ENCODE results near the gene DNAH17.

Gene DNAH17

DNA sequence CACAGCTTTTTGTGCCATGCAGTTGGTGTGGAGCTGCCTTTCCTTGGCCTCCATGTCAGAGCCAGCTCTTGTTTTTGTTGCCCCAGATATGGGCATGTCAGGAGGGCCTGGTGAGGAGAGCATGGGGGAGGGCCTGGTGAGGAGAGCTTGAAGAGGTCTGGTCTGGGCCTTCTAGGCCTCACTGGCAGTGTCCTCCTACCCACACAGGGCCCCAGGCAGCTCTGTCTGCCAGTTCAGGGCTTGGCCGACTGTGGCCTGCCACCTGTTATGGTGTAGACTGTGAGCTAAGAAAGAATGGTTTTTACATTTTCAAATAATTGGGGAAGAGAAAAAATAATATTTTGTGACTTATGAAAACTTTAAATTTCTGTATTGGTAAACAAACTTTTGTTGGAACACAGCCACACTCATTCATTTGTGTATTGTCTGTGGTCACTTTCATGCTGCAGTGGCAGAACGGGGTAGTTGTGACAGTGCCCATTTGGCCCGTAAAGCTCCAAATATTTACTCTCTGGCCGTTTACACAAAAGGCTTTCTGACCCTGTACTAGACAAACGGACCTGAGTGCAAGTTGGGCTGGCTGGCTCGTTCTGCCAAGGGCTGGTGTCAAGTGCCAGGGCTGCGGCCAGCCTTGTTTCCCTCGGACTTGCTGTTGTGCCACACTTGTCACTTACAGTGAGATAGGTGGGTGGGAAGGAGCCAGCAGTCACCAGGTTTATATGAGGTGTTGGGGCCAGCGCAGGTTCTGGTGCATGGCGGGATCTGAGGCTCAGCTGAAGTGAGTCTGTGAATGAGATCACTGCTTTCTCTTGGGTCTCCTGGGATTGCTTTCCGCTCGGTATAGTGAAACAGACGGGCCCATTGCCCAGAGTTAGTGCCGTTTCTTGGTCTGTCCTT, 180.5 kb downstream of the DNAH17 start:
- H3K27ac ChIP-seq, result no peak overlapping the region
- TF ChIP-seq, protein P1, sequence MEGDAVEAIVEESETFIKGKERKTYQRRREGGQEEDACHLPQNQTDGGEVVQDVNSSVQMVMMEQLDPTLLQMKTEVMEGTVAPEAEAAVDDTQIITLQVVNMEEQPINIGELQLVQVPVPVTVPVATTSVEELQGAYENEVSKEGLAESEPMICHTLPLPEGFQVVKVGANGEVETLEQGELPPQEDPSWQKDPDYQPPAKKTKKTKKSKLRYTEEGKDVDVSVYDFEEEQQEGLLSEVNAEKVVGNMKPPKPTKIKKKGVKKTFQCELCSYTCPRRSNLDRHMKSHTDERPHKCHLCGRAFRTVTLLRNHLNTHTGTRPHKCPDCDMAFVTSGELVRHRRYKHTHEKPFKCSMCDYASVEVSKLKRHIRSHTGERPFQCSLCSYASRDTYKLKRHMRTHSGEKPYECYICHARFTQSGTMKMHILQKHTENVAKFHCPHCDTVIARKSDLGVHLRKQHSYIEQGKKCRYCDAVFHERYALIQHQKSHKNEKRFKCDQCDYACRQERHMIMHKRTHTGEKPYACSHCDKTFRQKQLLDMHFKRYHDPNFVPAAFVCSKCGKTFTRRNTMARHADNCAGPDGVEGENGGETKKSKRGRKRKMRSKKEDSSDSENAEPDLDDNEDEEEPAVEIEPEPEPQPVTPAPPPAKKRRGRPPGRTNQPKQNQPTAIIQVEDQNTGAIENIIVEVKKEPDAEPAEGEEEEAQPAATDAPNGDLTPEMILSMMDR (IDR thresholded peaks at IDR 0.05), result no peak
- no peak for TF ChIP-seq ZFX (IDR thresholded peaks at IDR 0.05; ENCODE audit: borderline replicate concordance)

DNA sequence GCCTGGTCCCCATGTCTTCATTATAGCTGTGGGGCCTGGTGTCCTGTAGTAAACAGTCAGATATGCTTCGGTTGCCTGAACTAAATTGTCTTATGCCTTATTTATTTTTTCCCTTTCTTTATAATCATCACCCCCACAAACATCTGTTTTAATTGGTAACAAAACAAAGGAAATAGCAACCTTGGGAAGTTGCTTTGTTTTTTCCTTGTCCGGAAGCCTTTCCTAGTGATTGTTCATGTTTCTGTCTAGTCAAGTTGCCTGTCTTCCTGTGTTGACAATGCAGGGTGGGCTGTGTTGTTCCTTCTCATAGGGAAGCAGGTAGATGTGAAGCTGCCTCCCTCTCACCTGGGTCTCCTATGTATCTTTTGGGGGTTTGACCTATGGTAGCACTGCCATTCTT, 182.0 kb downstream of the DNAH17 start:
- H3K27ac ChIP-seq, result no peak overlapping the region
- TF ChIP-seq, protein P1 (IDR thresholded peaks at IDR 0.05), result no peak
- no peak for TF ChIP-seq ZFX (IDR thresholded peaks at IDR 0.05; ENCODE audit: borderline replicate concordance)

DNA sequence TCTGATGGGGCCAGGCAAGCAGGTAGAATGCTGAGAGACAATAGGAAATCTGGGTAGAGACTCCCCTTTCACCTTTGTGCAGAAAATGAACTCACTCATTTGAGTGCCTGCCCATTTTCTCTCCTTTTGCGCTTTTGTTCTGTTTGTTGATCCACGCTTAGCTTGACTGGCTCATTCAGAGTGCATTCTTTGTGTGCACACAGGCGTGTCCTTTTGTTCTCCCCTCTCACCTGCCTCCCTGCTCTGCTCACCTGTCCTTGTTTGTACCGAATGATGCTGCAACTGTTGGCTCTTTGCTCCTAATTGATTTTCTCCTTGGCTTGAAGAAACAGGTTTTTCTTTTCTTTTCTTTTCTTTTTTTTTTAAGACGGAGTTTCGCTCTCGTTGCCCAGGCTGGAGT, 183.0 kb downstream of the DNAH17 start:
- TF ChIP-seq ZFX (IDR thresholded peaks at IDR 0.05; ENCODE audit: borderline replicate concordance), result no peak
- TF ChIP-seq, protein P1 (IDR thresholded peaks at IDR 0.05), result no peak
- no peak overlapping the region for H3K27ac ChIP-seq

DNA sequence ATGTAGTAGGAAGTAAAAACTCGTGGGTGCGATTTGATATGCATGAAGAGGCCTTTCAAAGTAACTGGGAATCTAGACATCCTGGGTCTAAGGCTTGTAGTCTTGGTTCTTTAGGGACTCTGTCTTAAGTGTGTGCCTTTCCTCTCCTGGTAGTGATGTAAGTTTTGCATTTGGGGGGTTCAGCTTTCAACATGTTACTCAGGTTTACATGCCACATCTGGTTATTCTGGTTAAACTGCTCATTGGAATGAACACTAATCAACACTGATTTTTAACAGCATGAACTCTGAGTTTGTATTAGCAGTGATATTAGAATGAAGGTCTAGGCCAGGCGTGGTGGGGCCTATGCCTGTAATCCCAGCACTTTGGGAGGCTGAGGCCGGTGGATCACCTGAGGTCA, 183.6 kb downstream of the DNAH17 start:
- H3K27ac ChIP-seq, result no peak overlapping the region
- TF ChIP-seq, protein P1 (IDR thresholded peaks at IDR 0.05), result no peak
- TF ChIP-seq ZFX (IDR thresholded peaks at IDR 0.05; ENCODE audit: borderline replicate concordance), result no peak

DNA sequence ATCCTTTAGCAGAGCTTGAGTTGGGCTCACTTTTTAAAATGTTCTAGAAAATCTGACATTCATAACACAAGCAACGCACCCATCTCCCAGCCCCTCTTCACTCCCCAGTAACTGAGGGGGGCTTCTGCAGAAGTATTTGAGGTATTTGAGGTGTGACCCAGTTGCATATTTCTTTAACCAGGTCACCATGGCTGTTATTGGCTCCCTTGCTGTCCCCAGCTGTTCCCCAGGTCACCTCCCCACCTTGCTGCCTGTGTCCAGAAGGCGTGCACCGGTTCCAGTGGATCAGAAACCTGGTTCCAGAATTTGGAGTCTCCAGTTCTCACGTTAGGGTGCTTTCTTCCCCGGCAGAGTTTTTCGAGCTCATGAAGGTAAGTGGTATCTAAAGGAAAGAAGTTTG, 184.9 kb downstream of the DNAH17 start:
- H3K27ac ChIP-seq, result no peak overlapping the region

DNA sequence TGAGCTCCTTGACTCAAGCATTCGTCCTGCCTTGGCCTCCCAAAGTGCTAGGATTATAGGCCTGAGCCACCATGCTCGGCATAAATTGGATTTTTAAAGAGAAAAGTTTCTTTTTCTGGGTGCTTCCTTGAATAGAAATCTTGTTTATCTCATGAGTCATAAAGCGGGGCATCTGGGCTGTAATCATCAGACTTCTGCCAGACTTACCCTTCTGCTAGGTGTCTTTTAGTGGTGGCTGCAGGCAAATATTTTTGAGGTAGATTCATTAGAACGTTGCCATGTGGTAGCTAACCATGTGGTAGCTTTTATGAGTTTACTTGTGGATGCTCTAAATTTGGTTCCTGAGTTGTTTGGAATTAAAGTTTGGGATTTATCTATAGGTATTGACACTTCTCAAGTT, 185.4 kb downstream of the DNAH17 start:
- no peak for TF ChIP-seq ZFX (IDR thresholded peaks at IDR 0.05; ENCODE audit: borderline replicate concordance)
- TF ChIP-seq, protein P1 (IDR thresholded peaks at IDR 0.05), result no peak
- H3K27ac ChIP-seq, result no peak overlapping the region

More for the DNA sequence above, 184.9 kb downstream of the DNAH17 start:
- no peak for TF ChIP-seq ZFX (IDR thresholded peaks at IDR 0.05; ENCODE audit: borderline replicate concordance)
- TF ChIP-seq, protein P1 (IDR thresholded peaks at IDR 0.05), result no peak

DNA sequence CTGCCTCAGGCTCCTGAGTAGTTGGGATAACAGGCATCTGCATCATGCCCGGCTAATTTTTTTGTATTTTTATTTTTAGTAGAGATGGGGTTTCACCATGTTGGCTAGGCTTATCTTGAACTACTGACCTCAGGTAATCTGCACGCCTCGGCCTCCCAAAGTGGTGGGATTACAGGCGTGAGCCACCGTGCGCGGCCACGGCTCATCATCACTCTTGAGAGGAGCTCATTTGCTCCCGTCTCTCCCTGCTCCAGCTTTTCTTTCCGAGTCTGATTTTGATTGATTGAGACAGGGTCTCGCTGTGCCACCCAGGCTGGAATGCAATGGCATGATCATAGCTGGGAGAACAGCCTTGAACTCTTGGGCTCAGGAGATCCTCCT, 186.2 kb downstream of the DNAH17 start:
- TF ChIP-seq, protein P1 (IDR thresholded peaks at IDR 0.05), result no peak
- TF ChIP-seq ZFX (IDR thresholded peaks at IDR 0.05; ENCODE audit: borderline replicate concordance), result no peak
- no peak overlapping the region for H3K27ac ChIP-seq

Measured in 22Rv1 (cell line).